ENCODE results near the gene FRRS1. TPM values are rescaled to one million over a fixed set of nuclear protein-coding genes. Genes with fewer than 3 reads are reported as not detected.

FRRS1 gene
- polyA plus RNA-seq, 1 donor from 2014 or later, result not detected

GRCh38 chr1:99768524-99769245 lies 2.2 kb upstream of the FRRS1 start:
- H3K4me2 ChIP-seq (ENCODE audit: low read length), result no peak overlapping the region
- no peaks in the 10 kb centered on the region for H3K27me3 ChIP-seq (ENCODE audit: insufficient read depth, low read depth, low read length)
- no peaks in the 10 kb centered on the region for H4K20me1 ChIP-seq (ENCODE audit: insufficient read depth)
- no peak overlapping the region for H3K4me3 ChIP-seq (ENCODE audit: low read length)
- H3K9ac ChIP-seq (ENCODE audit: low read length), result no peak overlapping the region
- no peaks in the 10 kb centered on the region for H3K9me3 ChIP-seq (ENCODE audit: low read length)
- H3K27ac ChIP-seq (ENCODE audit: low read length), result no peak overlapping the region
- no peak for TF ChIP-seq SMC3 (conservative IDR thresholded peaks at IDR 0.05; ENCODE audit: poor library complexity)
- no peak for TF ChIP-seq EZH2 (IDR thresholded peaks at IDR 0.05; ENCODE audit: borderline replicate concordance, insufficient read depth, low read length, poor library complexity, severe bottlenecking)
- no peak for TF ChIP-seq REST (IDR thresholded peaks at IDR 0.05; ENCODE audit: borderline replicate concordance)
- no peak for TF ChIP-seq EP300 (conservative IDR thresholded peaks at IDR 0.05; ENCODE audit: poor library complexity, severe bottlenecking)
- TF ChIP-seq CTCF (IDR thresholded peaks at IDR 0.05; ENCODE audit: poor library complexity, severe bottlenecking), result no peak
- no peak for TF ChIP-seq POLR2AphosphoS5 (IDR thresholded peaks at IDR 0.05)
- no peaks in the 10 kb centered on the region for H3F3A ChIP-seq (ENCODE audit: insufficient read depth, low read length, poor library complexity, severe bottlenecking)
- no peaks in the 10 kb centered on the region for H3K79me2 ChIP-seq (replicated peaks; ENCODE audit: insufficient read depth, low read length)
- no peaks in the 10 kb centered on the region for H3K9me2 ChIP-seq (ENCODE audit: insufficient read depth, low read length)
- no peak overlapping the region for H2AFZ ChIP-seq (ENCODE audit: low read depth, low read length)
- no peaks in the 10 kb centered on the region for H3K36me3 ChIP-seq (ENCODE audit: insufficient read depth, low read length)

DNA sequence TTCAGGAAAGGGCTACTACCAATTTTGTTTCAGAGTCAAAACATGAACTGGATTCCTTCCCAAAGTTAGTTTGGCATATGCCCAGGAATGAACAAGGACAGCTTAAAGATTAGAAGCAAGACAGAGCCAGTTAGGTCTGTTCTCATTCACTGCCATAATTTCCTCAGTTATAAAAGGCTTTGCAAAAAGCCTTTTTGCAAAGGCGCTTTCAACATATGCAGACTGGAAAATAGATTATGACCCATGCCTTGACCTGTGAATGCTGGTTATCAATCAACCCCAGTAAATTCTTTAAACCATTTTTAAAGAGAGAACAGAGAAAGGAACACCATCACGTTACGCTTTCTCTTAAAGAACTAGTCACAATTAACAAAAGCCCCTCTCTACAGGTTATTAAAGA lies 1.7 kb upstream of the FRRS1 start:
- no peak overlapping the region for H3K9ac ChIP-seq (ENCODE audit: low read length)
- H3K9me2 ChIP-seq (ENCODE audit: insufficient read depth, low read length), result no peaks in the 10 kb centered on the region
- no peaks in the 10 kb centered on the region for H3K27me3 ChIP-seq (ENCODE audit: insufficient read depth, low read depth, low read length)
- no peaks in the 10 kb centered on the region for H3K9me3 ChIP-seq (ENCODE audit: low read length)
- H3K4me3 ChIP-seq (ENCODE audit: low read length), result no peak overlapping the region
- H3K79me2 ChIP-seq (replicated peaks; ENCODE audit: insufficient read depth, low read length), result no peaks in the 10 kb centered on the region
- H3F3A ChIP-seq (ENCODE audit: insufficient read depth, low read length, poor library complexity, severe bottlenecking), result no peaks in the 10 kb centered on the region
- TF ChIP-seq CTCF (IDR thresholded peaks at IDR 0.05; ENCODE audit: poor library complexity, severe bottlenecking) (no peak), EZH2 (IDR thresholded peaks at IDR 0.05; ENCODE audit: borderline replicate concordance, insufficient read depth, low read length, poor library complexity, severe bottlenecking) (no peak), REST (IDR thresholded peaks at IDR 0.05; ENCODE audit: borderline replicate concordance) (no peak), SMC3 (conservative IDR thresholded peaks at IDR 0.05; ENCODE audit: poor library complexity) (no peak), EP300 (conservative IDR thresholded peaks at IDR 0.05; ENCODE audit: poor library complexity, severe bottlenecking) (no peak), POLR2AphosphoS5 (IDR thresholded peaks at IDR 0.05) (no peak), TAF1 (IDR thresholded peaks at IDR 0.05; ENCODE audit: low read depth) (no peak), RAD21 (conservative IDR thresholded peaks at IDR 0.05) (no peak), MXI1 (conservative IDR thresholded peaks at IDR 0.05; ENCODE audit: poor library complexity, severe bottlenecking) (no peak)
- no peaks in the 10 kb centered on the region for H4K20me1 ChIP-seq (ENCODE audit: insufficient read depth)
- no peak overlapping the region for H3K27ac ChIP-seq (ENCODE audit: low read length)
- no peak overlapping the region for H3K4me2 ChIP-seq (ENCODE audit: low read length)
- H3K36me3 ChIP-seq (ENCODE audit: insufficient read depth, low read length), result no peaks in the 10 kb centered on the region
- H2AFZ ChIP-seq (ENCODE audit: low read depth, low read length), result no peak overlapping the region

Measured in neural cell (in vitro differentiated cells).